Measurements from ENCODE around the gene CXADR. TPM values are rescaled to one million over a fixed set of nuclear protein-coding genes. Genes with fewer than 3 reads are reported as not detected.

The CXADR gene
- total RNA-seq, 3 donors from 2014 or later (not counting 1 experiment from before 2014, with no cell fraction given), result 0.10 TPM; not detected in 2

DNA sequence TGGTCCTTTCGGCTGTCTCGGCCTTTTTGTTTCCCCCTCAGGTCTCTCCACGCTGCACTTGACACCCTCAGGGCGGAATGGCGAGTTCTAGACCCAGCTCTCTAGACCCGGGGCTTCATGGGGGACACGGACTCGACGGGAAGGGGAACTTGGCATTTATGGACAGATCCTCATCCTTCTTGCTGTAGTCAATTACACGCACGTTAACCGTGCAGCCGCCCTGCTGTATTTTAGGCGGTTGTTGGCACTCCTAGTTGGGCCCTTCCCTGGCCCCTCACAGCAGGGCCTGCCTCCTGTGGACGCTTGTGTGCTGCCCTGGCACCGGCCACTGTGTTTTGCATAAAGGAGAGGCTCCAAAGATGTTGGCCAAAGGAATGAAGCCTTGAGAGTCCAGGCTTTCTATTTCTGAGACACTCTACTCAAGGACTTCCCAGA is 100.4 kb downstream of the CXADR start:
- H3K27ac Mint-ChIP-seq, result peak overlapping the region; percentile 74 to 99
- TF ChIP-seq, protein P1, sequence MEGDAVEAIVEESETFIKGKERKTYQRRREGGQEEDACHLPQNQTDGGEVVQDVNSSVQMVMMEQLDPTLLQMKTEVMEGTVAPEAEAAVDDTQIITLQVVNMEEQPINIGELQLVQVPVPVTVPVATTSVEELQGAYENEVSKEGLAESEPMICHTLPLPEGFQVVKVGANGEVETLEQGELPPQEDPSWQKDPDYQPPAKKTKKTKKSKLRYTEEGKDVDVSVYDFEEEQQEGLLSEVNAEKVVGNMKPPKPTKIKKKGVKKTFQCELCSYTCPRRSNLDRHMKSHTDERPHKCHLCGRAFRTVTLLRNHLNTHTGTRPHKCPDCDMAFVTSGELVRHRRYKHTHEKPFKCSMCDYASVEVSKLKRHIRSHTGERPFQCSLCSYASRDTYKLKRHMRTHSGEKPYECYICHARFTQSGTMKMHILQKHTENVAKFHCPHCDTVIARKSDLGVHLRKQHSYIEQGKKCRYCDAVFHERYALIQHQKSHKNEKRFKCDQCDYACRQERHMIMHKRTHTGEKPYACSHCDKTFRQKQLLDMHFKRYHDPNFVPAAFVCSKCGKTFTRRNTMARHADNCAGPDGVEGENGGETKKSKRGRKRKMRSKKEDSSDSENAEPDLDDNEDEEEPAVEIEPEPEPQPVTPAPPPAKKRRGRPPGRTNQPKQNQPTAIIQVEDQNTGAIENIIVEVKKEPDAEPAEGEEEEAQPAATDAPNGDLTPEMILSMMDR (IDR thresholded peaks at IDR 0.05), result no peak
- Histone ChIP-seq H3K27ac (ENCODE audit: low read length) (peak overlapping the region; percentile 63), H3K36me3 (ENCODE audit: control insufficient read depth, insufficient read depth, low read length) (no peaks in the 10 kb centered on the region), H3K4me3 (ENCODE audit: low read length) (peak overlapping the region; percentile 46), H3K27me3 (ENCODE audit: control insufficient read depth, insufficient read depth, low read length) (no peaks in the 10 kb centered on the region), H3K9me3 (ENCODE audit: control insufficient read depth, insufficient read depth, low read length) (no peaks in the 10 kb centered on the region), H3K4me1 (ENCODE audit: control insufficient read depth, insufficient read depth, low read length) (peaks cover 19% of the 10 kb centered on the region)
- H3K4me3 Mint-ChIP-seq, result peak overlapping the region; percentile 84
- no peaks in the 10 kb centered on the region for H3K36me3 Mint-ChIP-seq
- intact Hi-C loops (cut with micrococcal nuclease), result loop anchor here (2.0 to 5.0 kb wide), 2 partner anchors 169 to 206 kb away; partner anchors contain the start of gene C21orf91
- H3K27me3 Mint-ChIP-seq (ENCODE audit: low read depth in 2 of 2), result no peaks in the 10 kb centered on the region
- ATAC-seq, result no peak
- no peak for DNase-seq
- peaks cover 12 to 23% of the 10 kb centered on the region in 2 donors for H3K4me1 Mint-ChIP-seq
- H3K9me3 Mint-ChIP-seq, result no peaks in the 10 kb centered on the region
- 52% methylated on average over 16 of the region's 16 CpGs for WGBS (ENCODE audit: insufficient coverage)

DNA sequence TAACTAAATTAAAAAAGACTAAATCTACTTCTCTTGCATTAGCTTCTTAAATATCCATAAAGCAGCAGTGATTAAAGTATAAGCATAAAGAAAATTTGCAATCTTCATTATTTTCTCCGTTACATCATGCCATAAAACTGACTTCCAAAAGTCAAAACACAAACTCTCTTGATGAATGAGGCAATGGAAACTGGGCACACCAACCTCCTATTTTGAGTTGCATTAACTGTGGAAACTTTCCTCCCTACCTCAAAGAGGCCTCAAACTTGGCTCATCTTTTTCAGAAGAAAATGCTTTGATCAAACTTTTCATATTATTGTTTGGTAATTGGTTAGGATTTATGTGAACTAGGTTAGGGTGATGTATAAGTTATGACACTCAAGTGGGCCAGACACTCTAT is 104.0 kb downstream of the CXADR start:
- no peak for DNase-seq
- Histone ChIP-seq H3K4me1 (ENCODE audit: control insufficient read depth, insufficient read depth, low read length) (peaks cover 8% of the 10 kb centered on the region), H3K36me3 (ENCODE audit: control insufficient read depth, insufficient read depth, low read length) (no peaks in the 10 kb centered on the region), H3K9me3 (ENCODE audit: control insufficient read depth, insufficient read depth, low read length) (no peaks in the 10 kb centered on the region), H3K27me3 (ENCODE audit: control insufficient read depth, insufficient read depth, low read length) (no peaks in the 10 kb centered on the region), H3K27ac (ENCODE audit: low read length) (no peak overlapping the region), H3K4me3 (ENCODE audit: low read length) (no peak overlapping the region)
- TF ChIP-seq, protein P1 (IDR thresholded peaks at IDR 0.05), result no peak
- H3K4me1 Mint-ChIP-seq, result peaks cover under 1 to 5% of the 10 kb centered on the region in 2 donors
- 100% methylated on average over 1 of the region's 1 CpG for WGBS (ENCODE audit: insufficient coverage)
- intact Hi-C loops (cut with micrococcal nuclease), result no loop called here
- no peaks in the 10 kb centered on the region for H3K9me3 Mint-ChIP-seq
- no peaks in the 10 kb centered on the region for H3K36me3 Mint-ChIP-seq
- peaks cover 0 to 4% of the 10 kb centered on the region in 2 donors for H3K27me3 Mint-ChIP-seq (ENCODE audit: low read depth in 2 of 2)
- ATAC-seq, result no peak
- H3K27ac Mint-ChIP-seq, result no peak overlapping the region
- no peak overlapping the region for H3K4me3 Mint-ChIP-seq

DNA sequence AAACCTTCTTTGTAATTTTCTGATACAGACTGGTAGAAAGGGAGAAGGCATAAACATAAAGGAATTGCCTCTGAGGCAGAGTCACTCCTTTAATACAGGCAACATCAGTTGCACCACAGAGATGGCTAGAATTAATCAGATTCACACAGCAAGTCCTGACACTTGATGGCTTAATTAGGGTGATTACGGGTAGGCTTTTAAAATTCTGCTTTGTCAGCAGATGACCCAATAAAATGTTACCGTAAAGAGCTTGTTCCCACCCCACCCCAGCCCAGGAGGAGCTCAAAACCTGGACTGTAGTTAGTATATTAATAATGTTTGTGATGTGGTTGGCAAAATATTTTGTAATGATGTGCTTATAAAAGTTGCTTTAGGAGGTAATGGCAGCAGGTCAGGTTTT is 109.2 kb downstream of the CXADR start:
- intact Hi-C loops (cut with micrococcal nuclease), result no loop called here
- WGBS (ENCODE audit: insufficient coverage), result 100% methylated on average over 1 of the region's 2 CpGs
- ATAC-seq, result no peak
- no peak for DNase-seq
- H3K36me3 Mint-ChIP-seq, result no peaks in the 10 kb centered on the region
- no peak overlapping the region for H3K4me3 Mint-ChIP-seq
- no peak overlapping the region for H3K27ac Mint-ChIP-seq
- H3K27ac ChIP-seq (ENCODE audit: low read length), result no peak overlapping the region
- no peak overlapping the region for H3K4me3 ChIP-seq (ENCODE audit: low read length)
- peaks cover 6% of the 10 kb centered on the region for H3K27me3 ChIP-seq (ENCODE audit: control insufficient read depth, insufficient read depth, low read length)
- TF ChIP-seq, protein P1 (IDR thresholded peaks at IDR 0.05), result no peak
- no peaks in the 10 kb centered on the region for H3K4me1 ChIP-seq (ENCODE audit: control insufficient read depth, insufficient read depth, low read length)
- H3K9me3 Mint-ChIP-seq, result no peaks in the 10 kb centered on the region
- no peaks in the 10 kb centered on the region for H3K36me3 ChIP-seq (ENCODE audit: control insufficient read depth, insufficient read depth, low read length)
- peaks cover 25 to 45% of the 10 kb centered on the region in 2 donors for H3K27me3 Mint-ChIP-seq (ENCODE audit: low read depth in 2 of 2)
- no peaks in the 10 kb centered on the region for H3K4me1 Mint-ChIP-seq
- H3K9me3 ChIP-seq (ENCODE audit: control insufficient read depth, insufficient read depth, low read length), result no peaks in the 10 kb centered on the region

DNA sequence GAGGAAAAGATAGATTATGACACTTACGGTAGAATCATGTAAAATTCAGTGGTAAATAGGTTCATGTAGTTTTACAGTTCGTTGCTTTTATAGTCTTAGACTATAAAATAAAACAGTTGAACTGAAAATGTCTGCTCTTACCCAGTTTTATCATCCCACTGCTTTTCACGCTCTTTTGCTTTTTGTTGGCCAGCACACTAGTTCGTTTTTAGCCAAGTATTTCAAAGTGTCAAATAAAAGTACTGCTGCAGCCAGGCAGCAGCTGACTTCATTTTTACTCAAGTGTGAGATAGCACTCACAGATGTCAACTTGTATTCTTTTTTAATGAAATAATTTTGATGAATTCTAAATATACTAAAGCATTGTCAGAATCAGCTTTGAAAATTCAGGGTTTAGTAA is 118.4 kb downstream of the CXADR start:
- intact Hi-C loops (cut with micrococcal nuclease), result no loop called here
- Histone ChIP-seq H3K9me3 (ENCODE audit: control insufficient read depth, insufficient read depth, low read length) (no peaks in the 10 kb centered on the region), H3K4me1 (ENCODE audit: control insufficient read depth, insufficient read depth, low read length) (no peaks in the 10 kb centered on the region), H3K27ac (ENCODE audit: low read length) (no peak overlapping the region), H3K27me3 (ENCODE audit: control insufficient read depth, insufficient read depth, low read length) (peaks cover 1% of the 10 kb centered on the region), H3K4me3 (ENCODE audit: low read length) (no peak overlapping the region), H3K36me3 (ENCODE audit: control insufficient read depth, insufficient read depth, low read length) (no peaks in the 10 kb centered on the region)
- ATAC-seq (no peak), DNase-seq (no peak)
- TF ChIP-seq, protein P1 (IDR thresholded peaks at IDR 0.05), result no peak
- H3K4me1 Mint-ChIP-seq, result no peaks in the 10 kb centered on the region
- no peaks in the 10 kb centered on the region for H3K9me3 Mint-ChIP-seq
- H3K36me3 Mint-ChIP-seq, result no peaks in the 10 kb centered on the region
- H3K27ac Mint-ChIP-seq, result no peak overlapping the region
- H3K4me3 Mint-ChIP-seq, result no peak overlapping the region
- WGBS (ENCODE audit: insufficient coverage), result 77% methylated on average over 3 of the region's 4 CpGs
- H3K27me3 Mint-ChIP-seq (ENCODE audit: low read depth in 2 of 2), result peaks cover 15 to 16% of the 10 kb centered on the region in 2 donors
